HepG2 (cell line): ENCODE measurements around the gene CFAP61. TPM values are rescaled to one million over a fixed set of nuclear protein-coding genes. Genes with fewer than 3 reads are reported as not detected.

ENCODE experiments used
- ATAC-seq: fragments of 200-7000 bp; cut with Tn5 transposase; 3 replicates; pipeline ENCODE4 v1.9.1; 2020; ENCODE audit warnings: mild to moderate bottlenecking, moderate library complexity
- BruUV-seq: library from RNA; stranded (reverse); fragments of 400-500 nt; replicated peaks from 2 replicates; lab custom pipeline; 2021; lab: Mats Ljungman, UMichigan
- CTCF ChIA-PET: fragments of 300-600 bp; formaldehyde crosslinking; extraction: SDS; loops from one replicate; lab custom pipeline; 2021; ENCODE audit warnings: low total read pairs, inconsistent platforms, low intra/inter-chr PET ratio; lab: Yijun Ruan, JAX
- POLR2A ChIA-PET: fragments of 350-600 bp; sonication (Branson Sonifier 250); formaldehyde crosslinking; loops from one replicate; lab custom pipeline; 2020; ENCODE audit warnings: antibody characterized with exemption, inconsistent platforms; lab: Yijun Ruan, JAX
- DNase-seq: peaks from one replicate; pipeline ENCODE4 v3.0.0-alpha.2; 2015; ENCODE audit warnings: low spot score
- FAIRE-seq: peaks from 3 replicates; lab custom pipeline; 2011; peaks lifted over from hg19 to GRCh38; lab: Jason Lieb, UNC
- H2AFZ ChIP-seq: one replicate; pipeline ENCODE4 v1.6.1; 2011; ENCODE audit warnings: low read length, inconsistent platforms
- H3K27ac ChIP-seq: fragments of 300-600 bp; 3 replicates; pipeline ENCODE4 v1.8.0; 2011; ENCODE audit warnings: mixed run types, mild to moderate bottlenecking, mixed read lengths, low read length, inconsistent platforms; ENCODE audit not compliant: insufficient read depth; ENCODE audit errors: extremely low read length
- H3K27me3 ChIP-seq, 2 experiments: fragments of 200-600 bp in 1 of 2; 2 replicates in 1 of 2; 3 replicates in 1 of 2; pipeline versions ENCODE4 v1.6.0 to v1.8.0; 2011; ENCODE audit warnings: low read length in 2 of 2, mild to moderate bottlenecking in 2 of 2, moderate library complexity in 2 of 2, inconsistent platforms in 1 of 2; ENCODE audit not compliant: insufficient read depth in 2 of 2, control insufficient read depth in 1 of 2
- H3K36me3 ChIP-seq, 2 experiments: fragments of 200-600 bp in 1 of 2; replicated peaks in 1 of 2; 2 replicates in 1 of 2; 3 replicates in 1 of 2; pipeline versions ENCODE4 v1.5.1 to v1.8.0; 2011; ENCODE audit warnings: low read length in 2 of 2, inconsistent platforms in 1 of 2; ENCODE audit not compliant: insufficient read depth in 2 of 2, control insufficient read depth in 1 of 2
- H3K4me1 ChIP-seq: 2 replicates; pipeline ENCODE4 v1.5.1; 2012; ENCODE audit warnings: low read length, inconsistent platforms; ENCODE audit not compliant: insufficient read depth
- H3K4me2 ChIP-seq: 2 replicates; pipeline ENCODE4 v1.6.0; 2011; ENCODE audit warnings: low read depth, low read length, inconsistent platforms
- H3K4me3 ChIP-seq, 3 experiments: fragments of 200-600 bp in 1 of 3; sonication (generic), shearing (Covaris generic) in 1 of 3; replicated peaks in 1 of 3; 2 replicates each; pipeline ENCODE4 v1.5.1; 2011 to 2016; ENCODE audit warnings: low read length in 3 of 3, inconsistent platforms in 2 of 3, low read depth in 2 of 3, mild to moderate bottlenecking in 2 of 3, control low read depth in 1 of 3, mixed read lengths in 1 of 3; ENCODE audit not compliant: insufficient read depth in 1 of 3
- H3K79me2 ChIP-seq: one replicate; pipeline ENCODE4 v1.6.1; 2011; ENCODE audit warnings: low read length, inconsistent platforms; ENCODE audit not compliant: insufficient read depth
- H3K9ac ChIP-seq: 2 replicates; pipeline ENCODE4 v1.6.0; 2011; ENCODE audit warnings: mild to moderate bottlenecking, low read depth, low read length, inconsistent platforms; ENCODE audit not compliant: insufficient read depth
- H3K9me3 ChIP-seq: 2 replicates; pipeline ENCODE4 v1.5.1; 2012; ENCODE audit warnings: mild to moderate bottlenecking, low read length
- H4K20me1 ChIP-seq: 2 replicates; pipeline ENCODE4 v1.6.0; 2011; ENCODE audit warnings: inconsistent platforms, mild to moderate bottlenecking, low read length, moderate library complexity; ENCODE audit not compliant: insufficient read depth
- CENPX ChIP-seq: sonication (generic); formaldehyde crosslinking; IDR thresholded peaks from 2 replicates; pipeline ENCODE4 v1.9.0; 2021; ENCODE audit warnings: mild to moderate bottlenecking, missing genetic modification reagents, moderate library complexity
- EZH2 ChIP-seq: conservative IDR thresholded peaks from 2 replicates; pipeline ENCODE4 v1.6.1; 2012; ENCODE audit warnings: mild to moderate bottlenecking, low read depth, low read length, moderate library complexity
- HNF4G ChIP-seq, 2 experiments: sonication (generic) in 1 of 2; formaldehyde crosslinking in 1 of 2; IDR thresholded peaks; 2 replicates each; pipeline versions ENCODE4 v1.4.0 to v1.6.1; 2011 to 2020; ENCODE audit warnings: borderline replicate concordance in 2 of 2, low read depth in 2 of 2, mild to moderate bottlenecking in 2 of 2, low read length in 1 of 2, missing genetic modification reagents in 1 of 2, moderate library complexity in 1 of 2
- IRX3 ChIP-seq: sonication (generic); formaldehyde crosslinking; IDR thresholded peaks from 2 replicates; pipeline ENCODE4 v1.8.1; 2023; ENCODE audit warnings: mild to moderate bottlenecking, low read depth, missing genetic modification reagents, borderline replicate concordance
- JDP2 ChIP-seq: sonication (generic); formaldehyde crosslinking; IDR thresholded peaks from 2 replicates; pipeline ENCODE4 v1.8.1; 2022; ENCODE audit warnings: missing genetic modification reagents, borderline replicate concordance
- KDM4B ChIP-seq: sonication (generic); formaldehyde crosslinking; IDR thresholded peaks from 2 replicates; pipeline ENCODE4 v1.4.0; 2020; ENCODE audit warnings: missing genetic modification reagents
- MBNL3 ChIP-seq: fragments of 250-450 bp; sonication (Bioruptor Pico); conservative IDR thresholded peaks from 2 replicates; pipeline ENCODE4 v1.8.0; 2022; ENCODE audit warnings: mild to moderate bottlenecking, inconsistent platforms
- PAWR ChIP-seq: sonication (generic); formaldehyde crosslinking; IDR thresholded peaks from 2 replicates; pipeline ENCODE4 v1.4.0; 2020; ENCODE audit warnings: missing genetic modification reagents, mild to moderate bottlenecking, borderline replicate concordance
- PHF8 ChIP-seq: sonication (generic); formaldehyde crosslinking; IDR thresholded peaks from 2 replicates; pipeline ENCODE4 v1.5.0; 2020; ENCODE audit warnings: missing genetic modification reagents
- SALL2 ChIP-seq: sonication (generic); formaldehyde crosslinking; IDR thresholded peaks from 2 replicates; pipeline ENCODE4 v1.8.1; 2023; ENCODE audit warnings: mild to moderate bottlenecking, missing genetic modification reagents, inconsistent platforms
- TBP ChIP-seq: sonication (generic); formaldehyde crosslinking; IDR thresholded peaks from 2 replicates; pipeline ENCODE4 v1.5.0; 2020; ENCODE audit warnings: missing genetic modification reagents
- ZKSCAN5 ChIP-seq: sonication (generic); formaldehyde crosslinking; IDR thresholded peaks from 2 replicates; pipeline ENCODE4 v1.5.1; 2020; ENCODE audit warnings: mild to moderate bottlenecking, missing genetic modification reagents
- ZNF136 ChIP-seq: sonication (generic); formaldehyde crosslinking; IDR thresholded peaks from 2 replicates; pipeline ENCODE4 v1.8.1; 2022; ENCODE audit warnings: low read depth, mild to moderate bottlenecking, moderate library complexity, missing genetic modification reagents
- ZNF678 ChIP-seq: sonication (generic); formaldehyde crosslinking; IDR thresholded peaks from 2 replicates; pipeline ENCODE4 v1.4.0; 2020; ENCODE audit warnings: mild to moderate bottlenecking, missing genetic modification reagents
- ZNF780A ChIP-seq: sonication (generic); formaldehyde crosslinking; IDR thresholded peaks from 2 replicates; pipeline ENCODE4 v1.8.0; 2022; ENCODE audit warnings: mild to moderate bottlenecking, missing genetic modification reagents, moderate library complexity
- WGBS: methylation state at CpG from one replicate; pipeline ENCODE4 v1.1.6; 2017; ENCODE audit warnings: low lambda C conversion rate; 5-methylcytosine and 5-hydroxymethylcytosine counted together
- in situ Hi-C: cut with HindIII; loops from 2 replicates; pipeline ENCODE4 v1.10.0; 2017; ENCODE audit warnings: low pct_unique_long_range_greater_than_20kb; ENCODE audit not compliant: extremely low pct_ligation_motif_present
- intact Hi-C: fragments of 100-400 bp; cut with micrococcal nuclease; formaldehyde crosslinking; loops from one replicate; pipeline ENCODE4 v1.10.0; 2022; ENCODE audit not compliant: unreplicated experiment
- polyA plus RNA-seq, 8 experiments: library from polyadenylated mRNA; depleted of rRNA in 3 of 8; stranded (reverse) in 7 of 8; unstranded in 1 of 8; fragments of >200 nt; fragmentation: Illumina TruSeq in 4 of 8; extraction: Trizol in 4 of 8; gene quantifications; 2 replicates each; pipeline versions ENCODE4 v1.2.1 to v1.2.3, GENCODE V29; 2011 to 2016; ENCODE audit warnings: low read depth in 4 of 8, missing spikeins in 1 of 8, mixed read lengths in 1 of 8; ENCODE audit not compliant: insufficient read depth in 1 of 8
- total RNA-seq, 5 experiments: library from RNA; depleted of rRNA; stranded (reverse); fragments of >200 nt; fragmentation: Illumina TruSeq; extraction: Trizol; gene quantifications; 2 replicates each; pipeline ENCODE4 v1.2.3, GENCODE V29; 2016; ENCODE audit warnings: low read depth in 1 of 5
- TF ChIP-seq, protein P1 (sequence below): sonication (generic); formaldehyde crosslinking; IDR thresholded peaks from 2 replicates; pipeline ENCODE4 v1.4.0; 2020; ENCODE audit warnings: missing genetic modification reagents
- TF ChIP-seq, protein P2 (sequence below): sonication (generic); formaldehyde crosslinking; conservative IDR thresholded peaks from 2 replicates; pipeline ENCODE4 v1.8.0; 2022; ENCODE audit warnings: mild to moderate bottlenecking, moderate library complexity, missing genetic modification reagents
- TF ChIP-seq, protein P3 (sequence below): sonication (generic); formaldehyde crosslinking; IDR thresholded peaks from 2 replicates; pipeline ENCODE4 v1.4.0; 2020; ENCODE audit warnings: missing genetic modification reagents, borderline replicate concordance

Gene CFAP61
- total and polyA plus RNA-seq, 2 of the 13 experiments (the other 11 are each of a cell fraction or from before 2014, with no cell fraction given) = 0.27 TPM; not detected in 1

DNA sequence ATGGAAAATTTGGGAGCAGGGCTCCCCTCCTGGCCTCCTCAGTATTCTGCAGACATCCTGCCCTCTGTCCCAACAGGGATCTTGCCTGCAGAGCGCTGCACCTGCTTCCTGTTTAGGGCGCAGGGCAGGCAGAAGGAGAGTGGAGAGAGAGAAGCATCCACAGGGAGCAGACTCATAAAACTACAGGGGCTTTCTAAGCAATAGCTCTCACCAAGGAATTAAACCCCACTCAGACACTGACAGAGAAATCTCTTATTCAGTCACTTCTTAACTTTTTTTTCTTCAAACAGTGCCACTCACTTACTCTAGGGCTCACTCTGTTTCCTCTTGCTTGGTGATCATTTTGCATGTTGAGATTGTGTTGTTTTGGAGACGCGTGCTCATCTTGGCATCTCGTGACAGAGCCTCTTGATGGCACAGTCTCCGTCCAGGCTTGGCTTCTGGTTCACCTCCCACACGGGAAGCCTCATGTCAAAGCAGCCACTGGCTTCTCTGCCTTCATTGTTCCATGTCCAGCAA lies 162.5 kb downstream of the CFAP61 start (continued):
- TF ChIP-seq CENPX (CRISPR knock-in tag) (no peak), HNF4G (IDR thresholded peaks at IDR 0.05; ENCODE audit: borderline replicate concordance, low read depth, low read length) (no peak), HNF4G (CRISPR knock-in tag; IDR thresholded peaks at IDR 0.05; ENCODE audit: borderline replicate concordance, low read depth) (no peak), KDM4B (CRISPR knock-in tag) (no peak), JDP2 (CRISPR knock-in tag) (no peak)
- TF ChIP-seq, protein P1, sequence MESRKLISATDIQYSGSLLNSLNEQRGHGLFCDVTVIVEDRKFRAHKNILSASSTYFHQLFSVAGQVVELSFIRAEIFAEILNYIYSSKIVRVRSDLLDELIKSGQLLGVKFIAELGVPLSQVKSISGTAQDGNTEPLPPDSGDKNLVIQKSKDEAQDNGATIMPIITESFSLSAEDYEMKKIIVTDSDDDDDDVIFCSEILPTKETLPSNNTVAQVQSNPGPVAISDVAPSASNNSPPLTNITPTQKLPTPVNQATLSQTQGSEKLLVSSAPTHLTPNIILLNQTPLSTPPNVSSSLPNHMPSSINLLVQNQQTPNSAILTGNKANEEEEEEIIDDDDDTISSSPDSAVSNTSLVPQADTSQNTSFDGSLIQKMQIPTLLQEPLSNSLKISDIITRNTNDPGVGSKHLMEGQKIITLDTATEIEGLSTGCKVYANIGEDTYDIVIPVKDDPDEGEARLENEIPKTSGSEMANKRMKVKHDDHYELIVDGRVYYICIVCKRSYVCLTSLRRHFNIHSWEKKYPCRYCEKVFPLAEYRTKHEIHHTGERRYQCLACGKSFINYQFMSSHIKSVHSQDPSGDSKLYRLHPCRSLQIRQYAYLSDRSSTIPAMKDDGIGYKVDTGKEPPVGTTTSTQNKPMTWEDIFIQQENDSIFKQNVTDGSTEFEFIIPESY (CRISPR knock-in tag) = no peak

DNA sequence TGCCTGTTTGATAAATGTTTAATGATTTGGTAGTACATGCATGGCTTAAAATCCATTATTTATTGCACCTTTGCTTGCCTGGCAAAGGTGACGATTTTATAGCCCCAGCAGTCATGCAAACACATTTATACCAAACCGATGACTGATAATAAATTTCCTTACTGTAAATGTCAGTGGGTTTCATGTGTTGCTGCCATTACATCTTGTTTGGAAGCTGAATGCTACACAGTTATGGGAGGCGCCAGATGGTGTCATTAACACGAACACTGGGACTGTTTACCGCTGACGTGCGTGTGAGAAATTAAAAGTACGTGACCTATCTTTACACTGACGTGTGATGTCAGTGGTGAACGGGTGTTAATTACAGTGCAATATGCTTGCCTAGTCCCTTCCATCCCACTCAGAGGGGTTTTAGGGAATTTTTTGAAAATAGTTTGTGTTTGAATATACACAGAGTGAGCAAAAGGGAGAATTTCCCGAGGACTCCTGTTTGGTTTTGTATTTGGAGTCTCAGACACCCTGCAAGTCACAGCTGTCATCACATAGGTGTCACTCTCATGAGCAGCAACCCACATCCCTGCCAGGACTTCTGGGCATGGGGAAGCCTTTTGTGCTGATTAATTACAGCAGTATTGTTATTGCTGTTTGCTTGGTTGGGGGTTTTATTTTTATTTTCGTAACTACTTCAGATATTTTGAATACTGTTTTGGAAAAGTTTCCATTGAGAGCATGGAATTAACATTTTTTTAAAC lies 163.8 kb downstream of the CFAP61 start:
- ATAC-seq = no peak
- no peaks in the 10 kb centered on the region for H4K20me1 ChIP-seq
- H3K79me2 ChIP-seq = no peaks in the 10 kb centered on the region
- in situ Hi-C loops = no loop called here
- DNase-seq = no peak
- intact Hi-C loops = no loop called here
- H3K27me3 ChIP-seq = peaks cover 0 to 6% of the 10 kb centered on the region in 2 experiments; a peak in 2 of 5 replicates
- POLR2A ChIA-PET = no interaction called here
- H3K4me1 ChIP-seq = no peaks in the 10 kb centered on the region
- no TSS peak for BruUV-seq
- no peak overlapping the region for H3K4me2 ChIP-seq
- no peaks in the 10 kb centered on the region for H3K9me3 ChIP-seq
- H3K4me3 ChIP-seq = no peak overlapping the region
- no peak overlapping the region for H3K27ac ChIP-seq
- no peaks in the 10 kb centered on the region for H3K36me3 ChIP-seq
- no peak overlapping the region for H3K9ac ChIP-seq
- no peak for FAIRE-seq
- H2AFZ ChIP-seq = no peak overlapping the region
- CTCF ChIA-PET = no interaction called here
- WGBS = 45% methylated on average over 12 of the region's 12 CpGs
- TF ChIP-seq ZNF678 (CRISPR knock-in tag) = no peak
- no peak for TF ChIP-seq MBNL3 (CRISPR knock-in tag)
- no peak for TF ChIP-seq TBP (CRISPR knock-in tag)
- TF ChIP-seq ZKSCAN5 (CRISPR knock-in tag) = no peak
- TF ChIP-seq ZNF136 (CRISPR knock-in tag) = no peak
- no peak for TF ChIP-seq SALL2 (CRISPR knock-in tag)
- TF ChIP-seq ZNF780A = no peak
- TF ChIP-seq, protein P2, sequence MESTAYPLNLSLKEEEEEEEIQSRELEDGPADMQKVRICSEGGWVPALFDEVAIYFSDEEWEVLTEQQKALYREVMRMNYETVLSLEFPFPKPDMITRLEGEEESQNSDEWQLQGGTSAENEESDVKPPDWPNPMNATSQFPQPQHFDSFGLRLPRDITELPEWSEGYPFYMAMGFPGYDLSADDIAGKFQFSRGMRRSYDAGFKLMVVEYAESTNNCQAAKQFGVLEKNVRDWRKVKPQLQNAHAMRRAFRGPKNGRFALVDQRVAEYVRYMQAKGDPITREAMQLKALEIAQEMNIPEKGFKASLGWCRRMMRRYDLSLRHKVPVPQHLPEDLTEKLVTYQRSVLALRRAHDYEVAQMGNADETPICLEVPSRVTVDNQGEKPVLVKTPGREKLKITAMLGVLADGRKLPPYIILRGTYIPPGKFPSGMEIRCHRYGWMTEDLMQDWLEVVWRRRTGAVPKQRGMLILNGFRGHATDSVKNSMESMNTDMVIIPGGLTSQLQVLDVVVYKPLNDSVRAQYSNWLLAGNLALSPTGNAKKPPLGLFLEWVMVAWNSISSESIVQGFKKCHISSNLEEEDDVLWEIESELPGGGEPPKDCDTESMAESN (CRISPR knock-in tag) = no peak
- no peak for TF ChIP-seq PAWR (CRISPR knock-in tag)
- TF ChIP-seq PHF8 (CRISPR knock-in tag) = no peak
- TF ChIP-seq, protein P3, sequence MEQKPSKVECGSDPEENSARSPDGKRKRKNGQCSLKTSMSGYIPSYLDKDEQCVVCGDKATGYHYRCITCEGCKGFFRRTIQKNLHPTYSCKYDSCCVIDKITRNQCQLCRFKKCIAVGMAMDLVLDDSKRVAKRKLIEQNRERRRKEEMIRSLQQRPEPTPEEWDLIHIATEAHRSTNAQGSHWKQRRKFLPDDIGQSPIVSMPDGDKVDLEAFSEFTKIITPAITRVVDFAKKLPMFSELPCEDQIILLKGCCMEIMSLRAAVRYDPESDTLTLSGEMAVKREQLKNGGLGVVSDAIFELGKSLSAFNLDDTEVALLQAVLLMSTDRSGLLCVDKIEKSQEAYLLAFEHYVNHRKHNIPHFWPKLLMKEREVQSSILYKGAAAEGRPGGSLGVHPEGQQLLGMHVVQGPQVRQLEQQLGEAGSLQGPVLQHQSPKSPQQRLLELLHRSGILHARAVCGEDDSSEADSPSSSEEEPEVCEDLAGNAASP (CRISPR knock-in tag) = no peak
- no peak for TF ChIP-seq EZH2
- no peak for TF ChIP-seq IRX3
